Adrenal gland (tissue), 12 donors: Measurements from ENCODE around the gene SETX. TPM values are rescaled to one million over a fixed set of nuclear protein-coding genes. Genes with fewer than 3 reads are reported as not detected.
"Not testable (repeated sequence)": the region's sequence is repeated elsewhere in the genome, so short reads cannot be mapped to it uniquely, and the experiment has no call there.

Source experiments
- DNase-seq, 7 donors: peaks; one replicate each; pipeline ENCODE4 v3.0.0-alpha.2; 2019 to 2020
- H3K27ac ChIP-seq, 5 donors: fragments of 200-600 bp; sonication (generic) in 4 of 5; 1 replicate in 3 of 5; 2 replicates in 2 of 5; pipeline versions ENCODE4 v1.5.1 to v1.8.0; 2016 to 2020; ENCODE audit warnings: mild to moderate bottlenecking in 1 of 5
- H3K27me3 ChIP-seq: fragments of 200-600 bp; 2 replicates; pipeline ENCODE4 v1.8.0; 2021
- H3K36me3 ChIP-seq, 2 donors: fragments of 200-600 bp; replicated peaks in 1 of 2; 1 replicate in 1 of 2; 2 replicates in 1 of 2; pipeline versions ENCODE4 v1.5.1 to v1.8.0; 2018 to 2022
- H3K4me1 ChIP-seq, 2 donors: fragments of 200-600 bp; replicated peaks in 1 of 2; 1 replicate in 1 of 2; 2 replicates in 1 of 2; pipeline versions ENCODE4 v1.5.1 to v1.8.0; 2018 to 2021
- H3K4me3 ChIP-seq, 4 donors: fragments of 200-600 bp; sonication (generic) in 3 of 4; one replicate each; pipeline ENCODE4 v1.5.1; 2016 to 2018
- H3K9me3 ChIP-seq, 3 donors: fragments of 200-600 bp; sonication (generic) in 1 of 3; replicated peaks in 1 of 3; 1 replicate in 2 of 3; 2 replicates in 1 of 3; pipeline versions ENCODE4 v1.5.1 to v1.8.0; 2016 to 2021
- POLR2A ChIP-seq, 2 donors: fragments of 450-650 bp; IDR thresholded peaks; one replicate each; pipeline ENCODE4 v1.6.1; 2017; ENCODE audit warnings: antibody characterized with exemption in 2 of 2, mild to moderate bottlenecking in 2 of 2, moderate library complexity in 1 of 2
- WGBS, 4 donors: extraction: QIAGEN DNeasy Blood & Tissue Kit in 2 of 4; methylation state at CpG; one replicate each; pipeline versions ENCODE4 v1.1.5 to v1.1.7; 2013 to 2017; 5-methylcytosine and 5-hydroxymethylcytosine counted together
- intact Hi-C, 2 donors: fragments of 100-400 bp; cut with DNase I; formaldehyde crosslinking; loops; one replicate each; pipeline versions ENCODE4 v1.14.1 to v1.15.0; 2022 to 2023
- polyA plus RNA-seq, 3 donors: library from polyadenylated mRNA; stranded (reverse); fragments of 200-250 nt in 2 of 3; fragments of 350-450 nt in 1 of 3; fragmentation: Illumina TruSeq in 1 of 3; extraction: RNeasy Lipid Tissue Mini Kit (QIAGEN cat#74804) in 1 of 3; gene quantifications; one replicate each; pipeline ENCODE4 v1.2.3, GENCODE V29; 2013 to 2014
- total RNA-seq, 9 donors: library from RNA; depleted of rRNA in 4 of 9; stranded (reverse); fragments of >200 nt in 4 of 9; fragments of 120-200 nt in 1 of 9; fragmentation: NEBNext Ultra II Directional in 1 of 9; extraction: Animal tissue kit (Norgen Biotek cat#: 25700) in 1 of 9; gene quantifications; one replicate each; pipeline versions ENCODE4 v1.1.0 to v1.2.4, GENCODE V29; 2013 to 2023
- TF ChIP-seq, protein P1 (sequence below), 6 experiments: fragments of 450-650 bp in 4 of 6; fragments of 200-600 bp in 2 of 6; sonication (generic) in 1 of 6; IDR thresholded peaks; 1 replicate in 5 of 6; 2 replicates in 1 of 6; pipeline versions ENCODE4 v1.5.1 to v1.8.0; 2016 to 2021; ENCODE audit warnings: antibody characterized with exemption in 6 of 6, mild to moderate bottlenecking in 2 of 6, moderate library complexity in 1 of 6
- donor health status: healthy with polysubstance abuse.
- donor health status: Bipolar disorder and iron deficiency.
- donor health status: DM: yes; HTN: yes; CAD: no.
- donor health status: DM: no; HTN: no; CAD: no.
- donor health status: DM: no; HTN: no; CAD: no.
- donor health status: DM: yes; HTN: yes; CAD: no.

The SETX gene
- total and polyA plus RNA-seq, 12 donors = 20.3 to 71.7 (median 42.6) TPM

DNA sequence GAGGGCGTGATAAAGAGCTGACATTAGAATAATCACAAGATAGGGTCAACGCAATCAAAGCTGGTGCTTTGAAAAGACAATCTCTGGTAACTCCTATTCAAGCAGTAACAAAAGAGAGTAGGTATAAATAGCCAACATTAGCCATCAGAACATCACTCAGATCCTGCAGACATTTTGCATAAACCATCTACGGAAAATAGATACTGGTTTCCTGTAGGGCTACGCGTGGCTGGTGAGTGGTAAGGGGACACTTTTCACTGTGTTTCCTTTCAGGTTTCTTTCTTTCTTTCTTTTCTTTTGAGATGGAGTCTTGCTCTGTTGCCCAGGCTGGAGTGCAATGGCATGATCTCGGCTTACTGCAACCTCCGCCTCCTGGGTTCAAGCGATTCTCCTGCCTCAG is 29.6 kb upstream of the SETX start:
- TF ChIP-seq POLR2A (IDR thresholded peaks at IDR 0.05) = no peak
- TF ChIP-seq, protein P1, sequence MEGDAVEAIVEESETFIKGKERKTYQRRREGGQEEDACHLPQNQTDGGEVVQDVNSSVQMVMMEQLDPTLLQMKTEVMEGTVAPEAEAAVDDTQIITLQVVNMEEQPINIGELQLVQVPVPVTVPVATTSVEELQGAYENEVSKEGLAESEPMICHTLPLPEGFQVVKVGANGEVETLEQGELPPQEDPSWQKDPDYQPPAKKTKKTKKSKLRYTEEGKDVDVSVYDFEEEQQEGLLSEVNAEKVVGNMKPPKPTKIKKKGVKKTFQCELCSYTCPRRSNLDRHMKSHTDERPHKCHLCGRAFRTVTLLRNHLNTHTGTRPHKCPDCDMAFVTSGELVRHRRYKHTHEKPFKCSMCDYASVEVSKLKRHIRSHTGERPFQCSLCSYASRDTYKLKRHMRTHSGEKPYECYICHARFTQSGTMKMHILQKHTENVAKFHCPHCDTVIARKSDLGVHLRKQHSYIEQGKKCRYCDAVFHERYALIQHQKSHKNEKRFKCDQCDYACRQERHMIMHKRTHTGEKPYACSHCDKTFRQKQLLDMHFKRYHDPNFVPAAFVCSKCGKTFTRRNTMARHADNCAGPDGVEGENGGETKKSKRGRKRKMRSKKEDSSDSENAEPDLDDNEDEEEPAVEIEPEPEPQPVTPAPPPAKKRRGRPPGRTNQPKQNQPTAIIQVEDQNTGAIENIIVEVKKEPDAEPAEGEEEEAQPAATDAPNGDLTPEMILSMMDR (IDR thresholded peaks at IDR 0.05) = no peak
- no peak for DNase-seq
- Histone ChIP-seq H3K27ac (no peak overlapping the region), H3K4me3 (no peak overlapping the region), H3K4me1 (no peaks in the 10 kb centered on the region), H3K27me3 (no peaks in the 10 kb centered on the region), H3K9me3 (no peaks in the 10 kb centered on the region), H3K36me3 (peaks cover 0 to 53% of the 10 kb centered on the region in 2 donors)
- WGBS, 4 donors = 92 to 96% (median 94%) methylated on average over 8 of the region's 8 CpGs
- intact Hi-C loops = no loop called here

DNA sequence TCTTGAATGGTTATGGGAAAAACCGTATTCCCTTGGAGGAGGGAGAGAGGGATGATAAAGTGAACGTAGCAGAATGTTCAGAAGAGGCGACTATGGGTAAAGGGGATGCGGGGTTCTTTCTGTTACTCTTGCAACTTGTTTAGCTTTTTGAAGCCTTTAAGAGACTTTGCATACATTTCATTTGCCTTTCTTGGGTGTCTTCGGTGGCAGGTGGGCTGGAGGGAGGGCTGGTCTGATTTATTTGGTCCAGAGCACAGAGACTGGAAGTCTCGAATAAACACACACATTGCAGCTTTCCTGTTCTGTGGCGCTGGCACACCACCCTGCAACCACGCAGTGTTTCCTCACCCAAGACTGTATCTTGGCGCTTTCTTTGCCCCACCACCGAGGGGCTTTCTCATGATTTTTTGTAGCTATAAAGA is 28.7 kb upstream of the SETX start:
- WGBS, 4 donors = 82 to 90% (median 84%) methylated on average over 10 of the region's 10 CpGs
- DNase-seq = no peak
- TF ChIP-seq, protein P1 (IDR thresholded peaks at IDR 0.05) = no peak
- no peak for TF ChIP-seq POLR2A (IDR thresholded peaks at IDR 0.05)
- Histone ChIP-seq H3K4me1 (no peaks in the 10 kb centered on the region), H3K9me3 (no peaks in the 10 kb centered on the region), H3K27me3 (no peaks in the 10 kb centered on the region), H3K4me3 (no peak overlapping the region), H3K27ac (no peak overlapping the region), H3K36me3 (peaks cover 0 to 52% of the 10 kb centered on the region in 2 donors)
- intact Hi-C loops = no loop called here

DNA sequence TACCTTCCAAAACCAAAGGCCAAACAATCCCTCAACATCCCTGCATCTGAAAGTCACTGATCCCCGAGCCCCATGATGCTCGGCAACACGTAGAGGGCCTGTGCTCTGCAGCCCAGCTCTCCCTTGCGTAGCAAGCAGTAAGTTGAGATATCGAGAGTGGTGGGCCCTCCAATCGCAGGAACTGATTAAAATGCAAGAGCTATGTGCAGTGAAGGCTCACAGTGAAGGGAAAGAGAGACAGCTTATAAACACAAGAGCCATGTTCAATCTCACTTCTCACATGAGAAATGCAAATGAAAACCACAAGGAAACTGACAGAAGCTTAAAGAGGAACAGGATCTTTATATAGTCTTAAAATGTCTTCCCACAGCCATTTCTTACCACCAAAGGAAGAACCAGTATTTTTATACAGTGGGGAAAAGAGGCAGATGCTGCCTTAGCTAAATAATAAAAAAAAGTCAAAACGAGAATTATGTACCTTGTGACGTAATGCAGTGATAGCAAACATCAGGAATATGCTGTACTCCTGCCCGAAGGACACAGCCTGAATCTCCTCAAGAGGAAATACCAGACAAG is 27.3 kb upstream of the SETX start:
- WGBS, 4 donors = 76 to 88% (median 84%) methylated on average over 9 of the region's 9 CpGs
- no peak overlapping the region for H3K4me3 ChIP-seq
- no peaks in the 10 kb centered on the region for H3K9me3 ChIP-seq
- H3K27me3 ChIP-seq = no peaks in the 10 kb centered on the region
- no peak for TF ChIP-seq POLR2A (IDR thresholded peaks at IDR 0.05)
- TF ChIP-seq, protein P1 (IDR thresholded peaks at IDR 0.05) = no peak
- intact Hi-C loops = no loop called here
- no peak for DNase-seq
- peak overlapping the region in 1 of 5 donors; percentile 7 for H3K27ac ChIP-seq
- H3K4me1 ChIP-seq = no peaks in the 10 kb centered on the region
- peaks cover 0 to 38% of the 10 kb centered on the region in 2 donors for H3K36me3 ChIP-seq

DNA sequence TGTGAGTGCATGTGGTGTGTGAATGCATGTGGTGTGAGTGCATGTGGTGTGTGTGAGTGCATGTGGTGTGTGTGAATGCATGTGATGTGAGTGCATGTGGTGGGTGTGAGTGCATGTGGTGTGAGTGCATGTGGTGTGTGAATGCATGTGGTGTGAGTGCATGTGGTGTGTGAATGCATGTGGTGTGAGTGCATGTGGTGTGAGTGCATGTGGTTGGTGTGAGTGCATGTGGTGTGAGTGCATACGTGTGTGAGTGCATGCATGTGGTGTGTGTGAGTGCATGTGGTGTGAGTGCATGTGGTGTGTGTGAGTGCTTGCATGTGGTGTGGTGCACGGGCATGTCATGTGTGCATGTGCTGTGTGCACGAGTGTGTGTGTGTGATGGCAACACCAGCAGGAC is 23.6 kb upstream of the SETX start:
- H3K9me3 ChIP-seq, H3K27me3 ChIP-seq, H3K4me1 ChIP-seq, intact Hi-C loops, H3K27ac ChIP-seq, H3K4me3 ChIP-seq: not testable (repeated sequence)
- H3K36me3 ChIP-seq = peaks cover 0 to 23% of the 10 kb centered on the region in 2 donors
- DNase-seq = peak in 1 of 7 donors; percentile 10
- WGBS, 4 donors = 89 to 100% (median 93%) methylated on average over 1 to 3 of the region's 3 CpGs

DNA sequence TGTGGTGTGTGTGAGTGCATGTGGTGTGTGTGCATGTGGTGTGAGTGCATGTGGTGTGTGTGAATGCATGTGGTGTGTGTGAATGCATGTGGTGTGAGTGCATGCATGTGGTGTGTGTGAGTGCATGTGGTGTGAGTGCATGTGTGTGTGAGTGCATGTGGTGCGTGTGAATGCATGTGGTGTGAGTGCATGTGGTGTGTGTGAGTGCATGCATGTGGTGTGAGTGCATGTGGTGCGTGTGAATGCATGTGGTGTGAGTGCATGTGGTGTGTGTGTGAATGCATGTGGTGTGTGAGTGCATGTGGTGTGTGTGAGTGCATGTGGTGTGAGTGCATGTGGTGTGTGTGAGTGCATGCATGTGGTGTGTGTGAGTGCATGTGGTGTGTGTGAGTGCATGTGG is 23.0 kb upstream of the SETX start:
- intact Hi-C loops = not testable (repeated sequence)

More for the DNA sequence above, 23.0 kb upstream of the SETX start:
- peaks cover 0 to 23% of the 10 kb centered on the region in 2 donors for H3K36me3 ChIP-seq
- not testable (repeated sequence) for H3K27ac ChIP-seq, H3K4me1 ChIP-seq, H3K4me3 ChIP-seq, H3K27me3 ChIP-seq, H3K9me3 ChIP-seq
- peak in 1 of 7 donors; percentile 9 for DNase-seq
- WGBS, 4 donors = 87 to 97% (median 92%) methylated on average over 2 of the region's 2 CpGs
